Sigmoid colon (tissue), 4 donors: ENCODE results near the gene SP3.

Experiments
- CTCF ChIP-seq, 4 experiments: fragments of 450-650 bp in 3 of 4; fragments of 200-600 bp in 1 of 4; IDR thresholded peaks; one replicate each; pipeline ENCODE4 v1.5.1; 2016 to 2019; ENCODE audit warnings: antibody characterized with exemption in 4 of 4, mild to moderate bottlenecking in 3 of 4, moderate library complexity in 2 of 4
- POLR2A ChIP-seq, 2 donors: fragments of 450-650 bp; IDR thresholded peaks; one replicate each; pipeline ENCODE4 v1.6.1; 2016; ENCODE audit warnings: antibody characterized with exemption in 2 of 2, mild to moderate bottlenecking in 2 of 2, moderate library complexity in 2 of 2
- POLR2AphosphoS5 ChIP-seq, 4 donors: sonication (generic); formaldehyde crosslinking; IDR thresholded peaks; one replicate each; pipeline ENCODE4 v1.6.1; 2017; ENCODE audit warnings: antibody characterized with exemption in 4 of 4

GRCh38 chr2:173860082-173860481, 105.1 kb downstream of the SP3 start:
- TF ChIP-seq CTCF (IDR thresholded peaks at IDR 0.05) (no peak), POLR2A (IDR thresholded peaks at IDR 0.05) (no peak), POLR2AphosphoS5 (IDR thresholded peaks at IDR 0.05) (no peak)
